ENCODE results near the gene KCNMA1. TPM values are rescaled to one million over a fixed set of nuclear protein-coding genes. Genes with fewer than 3 reads are reported as not detected.

KCNMA1 gene
- total RNA-seq, 2 donors from 2014 or later, result 29.1 to 37.9 TPM

DNA sequence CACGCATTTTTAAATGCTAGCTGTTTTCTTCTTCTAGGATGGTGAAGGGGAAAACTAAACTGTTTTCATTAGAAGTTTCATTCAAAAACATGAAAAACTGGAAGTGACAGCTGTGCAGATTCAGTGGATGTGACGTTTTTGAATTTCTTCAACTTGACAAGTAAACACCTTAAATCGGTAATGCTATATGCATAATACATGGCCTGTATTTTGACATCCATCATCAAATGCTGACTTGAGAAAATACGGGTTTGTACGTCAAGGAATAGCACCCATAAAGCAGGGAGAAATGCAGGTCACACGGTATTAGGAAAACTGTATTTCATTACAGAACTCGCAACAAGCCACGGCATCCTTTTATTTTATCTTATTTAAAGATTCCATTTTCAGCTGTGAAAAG, 720.5 kb downstream of the KCNMA1 start:
- H3K9me3 ChIP-seq, result no peaks in the 10 kb centered on the region
- no peaks in the 10 kb centered on the region for H3K36me3 ChIP-seq
- H3K27me3 ChIP-seq (replicated peaks; ENCODE audit: insufficient read depth), result no peaks in the 10 kb centered on the region
- H3K4me1 ChIP-seq (replicated peaks), result no peaks in the 10 kb centered on the region
- 93% methylated on average over 8 of the region's 8 CpGs for WGBS
- intact Hi-C loops (cut with DNase I), result no loop called here
- no peak overlapping the region for H3K4me3 ChIP-seq
- no peak overlapping the region for H3K27ac ChIP-seq
- TF ChIP-seq POLR2A (IDR thresholded peaks at IDR 0.05) (no peak), CTCF (IDR thresholded peaks at IDR 0.05) (no peak), POLR2AphosphoS5 (IDR thresholded peaks at IDR 0.05) (no peak)
- DNase-seq (ENCODE audit: low spot score), result no peak

GRCh38 chr10:76916536-76916935, 721.1 kb downstream of the KCNMA1 start:
- WGBS, result 93% methylated on average over 4 of the region's 4 CpGs
- Histone ChIP-seq H3K27me3 (replicated peaks; ENCODE audit: insufficient read depth) (no peaks in the 10 kb centered on the region), H3K4me3 (no peak overlapping the region), H3K27ac (no peak overlapping the region), H3K36me3 (no peaks in the 10 kb centered on the region), H3K9me3 (no peaks in the 10 kb centered on the region), H3K4me1 (replicated peaks) (no peaks in the 10 kb centered on the region)
- TF ChIP-seq POLR2A (IDR thresholded peaks at IDR 0.05) (no peak), POLR2AphosphoS5 (IDR thresholded peaks at IDR 0.05) (no peak), CTCF (IDR thresholded peaks at IDR 0.05) (no peak)
- intact Hi-C loops (cut with DNase I), result no loop called here
- DNase-seq (ENCODE audit: low spot score), result no peak

- Histone ChIP-seq H3K4me3 (no peak overlapping the region), H3K27ac (no peak overlapping the region), H3K9me3 (no peaks in the 10 kb centered on the region), H3K27me3 (replicated peaks; ENCODE audit: insufficient read depth) (no peaks in the 10 kb centered on the region), H3K4me1 (replicated peaks) (no peaks in the 10 kb centered on the region), H3K36me3 (no peaks in the 10 kb centered on the region)
- DNase-seq (ENCODE audit: low spot score), result no peak
- WGBS, result 89% methylated on average over 2 of the region's 2 CpGs
- TF ChIP-seq POLR2A (IDR thresholded peaks at IDR 0.05) (no peak), POLR2AphosphoS5 (IDR thresholded peaks at IDR 0.05) (no peak), CTCF (IDR thresholded peaks at IDR 0.05) (no peak)
- intact Hi-C loops (cut with DNase I), result no loop called here
These were observed 722.3 kb downstream of the KCNMA1 start for GRCh38 chr10:76915316-76915715.

DNA sequence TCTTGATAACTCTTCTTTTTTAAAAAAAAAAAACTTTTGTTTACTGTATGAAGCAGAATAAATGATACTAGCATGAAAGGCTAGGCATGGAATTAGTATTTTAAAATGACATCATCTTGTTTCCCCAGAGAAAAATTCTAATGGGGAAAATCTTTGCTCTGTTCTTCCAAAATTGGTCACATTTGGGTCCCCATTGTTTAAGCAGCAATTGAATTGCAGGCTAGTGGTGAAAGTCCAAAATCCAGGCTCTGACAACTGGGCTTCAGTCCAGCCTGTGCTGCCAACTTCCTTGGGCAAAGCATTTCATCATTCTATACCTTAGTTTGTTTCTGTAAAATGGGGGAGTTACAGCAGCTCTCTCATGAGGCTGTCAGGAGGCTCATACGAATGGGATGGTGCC, 726.4 kb downstream of the KCNMA1 start:
- no peak for DNase-seq (ENCODE audit: low spot score)
- Histone ChIP-seq H3K27ac (no peak overlapping the region), H3K4me1 (replicated peaks) (no peaks in the 10 kb centered on the region), H3K36me3 (no peaks in the 10 kb centered on the region), H3K4me3 (no peak overlapping the region), H3K27me3 (replicated peaks; ENCODE audit: insufficient read depth) (no peaks in the 10 kb centered on the region), H3K9me3 (no peaks in the 10 kb centered on the region)
- intact Hi-C loops (cut with DNase I), result no loop called here
- no peak for TF ChIP-seq POLR2A (IDR thresholded peaks at IDR 0.05)
- TF ChIP-seq CTCF (IDR thresholded peaks at IDR 0.05), result no peak
- TF ChIP-seq POLR2AphosphoS5 (IDR thresholded peaks at IDR 0.05), result no peak
- 79% methylated on average over 1 of the region's 1 CpG for WGBS

DNA sequence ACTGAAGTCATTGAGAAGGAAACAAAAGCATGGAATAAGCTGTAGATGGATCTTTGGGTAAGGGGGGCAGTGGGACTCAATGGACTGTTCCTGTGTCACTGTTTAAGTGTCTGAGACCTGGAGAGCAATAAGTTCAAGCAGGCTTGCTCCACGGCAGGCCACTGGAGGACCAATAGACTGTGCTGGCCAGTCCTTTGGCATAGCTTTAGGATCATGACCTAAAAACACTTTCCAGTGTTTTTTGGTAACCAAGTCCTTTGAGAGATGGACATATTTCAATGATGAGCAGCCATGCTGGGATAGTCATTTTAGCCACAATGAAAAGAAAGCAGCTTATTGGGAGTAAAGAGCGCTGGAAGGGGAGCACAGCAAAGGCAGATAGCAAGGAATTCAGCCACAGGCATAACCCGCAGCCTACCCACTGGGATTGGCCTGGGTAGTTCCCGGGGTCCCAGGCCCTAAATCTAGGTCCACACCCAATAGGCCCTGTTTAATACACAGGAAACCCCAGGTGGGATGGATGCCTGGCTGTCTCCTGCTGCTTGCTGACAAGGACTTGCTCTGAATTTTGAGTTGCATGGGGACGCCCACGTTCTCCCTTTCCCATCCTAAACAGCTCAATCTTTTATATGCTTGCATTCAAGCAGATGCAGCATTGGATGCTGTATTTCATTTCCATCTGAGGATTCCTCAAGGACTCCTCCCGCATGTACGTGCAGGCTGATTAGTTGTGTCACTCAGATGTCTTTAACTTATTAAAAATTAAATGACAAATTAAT, 727.2 kb downstream of the KCNMA1 start:
- no peak for TF ChIP-seq CTCF (IDR thresholded peaks at IDR 0.05)
- TF ChIP-seq POLR2AphosphoS5 (IDR thresholded peaks at IDR 0.05), result no peak
- TF ChIP-seq POLR2A (IDR thresholded peaks at IDR 0.05), result no peak
- intact Hi-C loops (cut with DNase I), result no loop called here
- 96% methylated on average over 8 of the region's 8 CpGs for whole genome bisulfite sequencing

More for the DNA sequence above, 727.2 kb downstream of the KCNMA1 start:
- H3K27ac ChIP-seq, result no peak overlapping the region
- H3K36me3 ChIP-seq, result no peaks in the 10 kb centered on the region
- H3K9me3 ChIP-seq, result no peaks in the 10 kb centered on the region
- no peaks in the 10 kb centered on the region for H3K4me1 ChIP-seq (replicated peaks)
- no peak for DNase-seq (ENCODE audit: low spot score)
- no peak overlapping the region for H3K4me3 ChIP-seq
- no peaks in the 10 kb centered on the region for H3K27me3 ChIP-seq (replicated peaks; ENCODE audit: insufficient read depth)
